HG02642 (cell line): Measurements from ENCODE around the gene LDLRAD2.
"Not testable (repeated sequence)": the region's sequence is repeated elsewhere in the genome, so short reads cannot be mapped to it uniquely, and the experiment has no call there.

Source experiments
- ATAC-seq: cut with Tn5 transposase; IDR thresholded peaks from one replicate; pipeline ENCODE4 v1.9.1; 2021; ENCODE audit warnings: mild to moderate bottlenecking; ENCODE audit not compliant: unreplicated experiment, poor library complexity

Gene LDLRAD2

DNA sequence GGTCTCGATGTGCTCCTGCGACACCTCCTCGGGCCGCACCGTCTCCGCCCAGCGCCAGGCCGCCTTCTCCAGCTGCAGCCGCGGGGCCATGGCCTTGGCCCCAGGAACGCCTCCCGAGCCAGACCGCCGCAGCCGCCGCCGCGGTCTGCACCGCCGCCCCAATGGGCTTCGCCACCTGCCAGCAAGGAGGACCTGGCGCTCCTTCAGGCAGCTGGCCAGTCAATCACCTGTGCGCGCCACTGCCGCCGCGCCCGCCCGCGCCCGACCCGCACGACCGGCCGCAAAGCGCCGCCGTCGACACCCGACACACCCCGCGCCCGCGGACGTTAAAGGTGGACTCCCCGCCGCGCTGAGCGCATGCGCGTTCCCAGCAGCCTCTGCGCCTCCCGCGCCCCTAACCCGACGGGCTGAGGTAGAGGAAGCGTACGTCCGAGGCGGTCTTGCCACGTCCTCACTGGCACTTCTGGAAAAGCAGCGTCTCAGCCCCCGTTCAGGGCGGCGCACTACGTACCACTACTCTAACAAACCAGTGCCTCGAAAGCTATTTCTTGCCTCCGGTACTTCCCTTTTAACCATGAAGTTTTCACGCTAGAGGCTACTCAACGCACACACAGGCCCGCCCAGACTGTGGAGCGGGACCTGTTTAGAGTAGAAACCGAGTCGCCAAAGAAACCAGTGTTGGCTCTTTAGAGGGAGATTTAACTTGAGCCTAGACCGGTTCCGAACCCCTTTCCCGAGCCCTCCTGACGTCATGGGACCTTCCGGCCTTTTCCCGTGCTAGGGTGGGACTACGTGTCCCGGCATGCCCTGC is 29.0 kb upstream of the LDLRAD2 start, which contains the start of gene USP48:
Gene USP48 (minus strand): TSS at position 282 of the 811 bp plus-strand sequence. CDS start 192 bp downstream, at position 90.
- peak; percentile 74 for ATAC-seq

- ATAC-seq = no peak
These were observed 28.1 kb upstream of the LDLRAD2 start for GRCh38 chr1:21783679-21784603.

DNA sequence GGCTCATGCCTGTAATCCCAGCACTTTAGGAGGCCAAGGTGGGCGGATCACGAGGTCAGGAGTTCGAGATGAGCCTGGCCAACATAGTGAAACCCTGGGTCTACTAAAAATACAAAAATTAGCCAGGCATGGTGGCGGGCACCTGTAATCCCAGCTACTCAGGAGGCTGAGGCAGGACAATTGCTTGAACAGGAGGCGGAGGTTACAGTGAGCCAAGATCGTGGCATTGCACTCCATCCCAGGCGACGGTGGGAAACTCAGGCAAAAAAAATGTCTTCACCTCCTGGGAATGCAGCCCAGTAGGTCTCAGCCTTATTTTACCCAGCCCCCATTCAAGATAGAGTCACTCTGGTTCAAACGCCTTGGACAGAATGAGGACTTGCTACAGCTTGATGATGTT is 26.3 kb upstream of the LDLRAD2 start:
- ATAC-seq = not testable (repeated sequence)

DNA sequence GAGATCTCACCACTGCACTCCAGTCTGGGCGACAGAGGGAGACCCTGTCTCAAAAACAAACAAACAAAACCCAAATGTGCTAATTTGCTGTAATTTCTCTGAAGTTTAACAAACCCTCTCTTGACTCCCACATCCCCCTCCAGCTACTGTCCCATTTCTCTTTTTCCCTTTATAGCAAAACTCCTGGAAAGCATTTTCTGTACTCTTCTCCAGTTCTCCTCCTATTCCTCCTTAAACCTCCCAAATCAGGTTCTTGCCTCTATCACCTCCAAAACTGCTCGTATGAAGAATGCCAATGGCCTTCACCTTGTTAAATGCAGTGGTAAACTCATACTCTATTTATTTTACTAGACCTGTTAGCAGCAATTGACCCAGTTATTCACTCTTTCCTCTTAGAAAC is 25.4 kb upstream of the LDLRAD2 start:
- no peak for ATAC-seq

GRCh38 chr1:21793104-21793503 is 19.0 kb upstream of the LDLRAD2 start:
- no peak for ATAC-seq

DNA sequence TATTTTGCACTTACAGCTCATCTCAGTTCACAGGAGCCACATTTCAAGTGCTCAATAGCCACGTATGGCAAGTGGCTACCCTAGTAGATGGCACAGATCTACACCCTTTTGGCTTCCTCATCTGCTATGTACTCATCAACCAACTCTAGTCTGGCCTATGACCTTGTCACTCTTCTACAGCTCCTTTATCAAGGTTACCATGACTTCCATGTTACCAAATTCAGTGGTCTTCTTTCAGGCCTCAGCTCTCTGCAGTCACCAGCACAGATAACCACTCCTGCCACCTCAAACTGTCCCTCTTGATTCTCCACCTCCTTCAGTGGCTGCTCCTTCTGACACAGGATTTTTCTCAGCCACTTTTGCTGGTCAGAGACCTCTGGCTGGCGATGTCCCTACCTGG is 17.4 kb upstream of the LDLRAD2 start:
- no peak for ATAC-seq

DNA sequence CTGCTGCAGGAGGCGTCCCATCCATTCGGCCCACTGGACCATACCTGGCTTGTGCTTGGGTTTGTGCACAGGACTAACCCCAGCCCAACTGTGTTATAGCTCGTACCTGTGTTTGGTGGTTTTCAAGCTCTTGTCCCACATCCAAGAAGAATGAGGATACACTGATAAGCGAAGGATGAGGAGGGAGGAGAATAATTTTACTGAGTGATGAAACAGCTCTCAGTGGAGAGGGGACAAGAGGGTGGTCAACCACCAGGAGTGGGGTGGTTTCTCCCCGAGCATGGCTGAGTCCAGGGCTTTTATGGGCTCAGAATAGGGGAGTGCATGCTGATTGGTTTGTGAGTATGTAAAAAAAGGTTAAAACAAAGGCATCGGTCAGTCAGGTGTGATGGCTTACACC is 17.0 kb upstream of the LDLRAD2 start:
- no peak for ATAC-seq

GRCh38 chr1:21799730-21800129 is 12.3 kb upstream of the LDLRAD2 start:
- ATAC-seq = no peak

DNA sequence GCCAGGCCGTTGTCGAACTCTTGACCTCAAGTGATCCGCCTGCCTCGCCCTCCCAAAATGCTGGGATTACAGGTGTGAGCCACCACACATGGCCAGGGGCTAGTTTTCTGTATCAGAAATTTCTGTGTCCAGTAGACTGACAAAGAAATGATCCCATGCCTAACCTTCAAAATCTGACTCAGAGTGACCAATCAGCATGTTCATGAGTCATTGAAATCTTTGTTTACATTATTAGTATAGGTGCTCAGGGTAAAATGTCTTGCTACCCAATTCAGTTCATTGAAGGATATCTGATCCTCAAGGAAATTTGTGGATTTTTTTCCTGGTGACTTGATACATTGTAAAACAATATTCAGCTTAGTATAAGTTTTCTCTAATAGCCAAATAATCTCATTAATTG is 11.0 kb upstream of the LDLRAD2 start:
- ATAC-seq = no peak

DNA sequence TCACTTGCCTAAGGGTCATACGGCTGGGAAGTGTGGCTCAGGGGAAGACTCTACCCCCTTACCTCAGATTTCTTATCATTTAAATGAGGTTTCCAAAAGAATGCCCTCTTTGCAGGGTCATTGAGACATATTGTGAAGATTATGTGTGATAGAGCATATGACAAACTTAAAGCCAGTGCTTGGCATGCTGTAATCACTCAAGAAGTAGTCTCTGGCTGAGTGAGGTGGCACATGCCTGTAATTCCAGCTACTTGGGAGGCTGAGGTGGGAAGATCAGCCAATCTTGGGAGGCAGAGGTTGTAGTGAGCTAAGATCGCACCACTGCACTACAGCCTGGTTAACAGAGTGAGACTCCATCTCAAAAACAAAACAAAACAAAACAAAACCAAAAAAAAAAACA is 7.5 kb upstream of the LDLRAD2 start:
- no peak for ATAC-seq

GRCh38 chr1:21813542-21813941 is 1.5 kb downstream of the LDLRAD2 start:
- no peak for ATAC-seq

DNA sequence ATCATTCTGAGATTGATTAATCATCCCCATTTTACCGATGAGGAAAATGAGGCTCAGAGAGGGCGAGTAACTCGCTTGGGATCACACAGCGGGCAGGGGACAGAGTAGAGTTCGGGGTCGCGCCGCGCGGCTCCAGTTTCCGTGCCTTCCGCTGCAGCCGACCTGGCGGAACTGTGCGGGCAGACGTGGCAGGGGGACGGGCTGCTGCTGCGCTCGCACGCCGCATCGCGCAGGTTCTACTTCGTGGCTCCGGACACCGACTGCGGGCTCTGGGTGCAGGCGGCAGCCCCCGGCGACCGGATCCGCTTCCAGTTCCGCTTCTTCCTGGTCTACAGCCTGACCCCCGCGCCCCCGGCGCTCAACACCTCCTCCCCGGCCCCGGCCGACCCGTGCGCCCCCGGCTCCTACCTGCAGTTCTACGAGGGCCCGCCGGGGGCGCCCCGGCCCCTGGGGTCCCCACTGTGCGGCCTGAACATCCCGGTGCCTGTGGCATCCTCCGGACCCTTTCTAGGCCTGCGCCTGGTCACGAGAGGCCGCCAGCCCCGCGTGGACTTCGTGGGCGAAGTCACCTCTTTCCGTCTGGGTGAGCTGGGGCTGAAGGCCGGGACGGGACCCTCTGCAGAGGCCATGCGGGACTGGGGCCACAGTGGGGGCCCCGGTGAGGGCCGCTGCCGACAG is 2.3 kb downstream of the LDLRAD2 start:
- peak; percentile 47 for ATAC-seq

DNA sequence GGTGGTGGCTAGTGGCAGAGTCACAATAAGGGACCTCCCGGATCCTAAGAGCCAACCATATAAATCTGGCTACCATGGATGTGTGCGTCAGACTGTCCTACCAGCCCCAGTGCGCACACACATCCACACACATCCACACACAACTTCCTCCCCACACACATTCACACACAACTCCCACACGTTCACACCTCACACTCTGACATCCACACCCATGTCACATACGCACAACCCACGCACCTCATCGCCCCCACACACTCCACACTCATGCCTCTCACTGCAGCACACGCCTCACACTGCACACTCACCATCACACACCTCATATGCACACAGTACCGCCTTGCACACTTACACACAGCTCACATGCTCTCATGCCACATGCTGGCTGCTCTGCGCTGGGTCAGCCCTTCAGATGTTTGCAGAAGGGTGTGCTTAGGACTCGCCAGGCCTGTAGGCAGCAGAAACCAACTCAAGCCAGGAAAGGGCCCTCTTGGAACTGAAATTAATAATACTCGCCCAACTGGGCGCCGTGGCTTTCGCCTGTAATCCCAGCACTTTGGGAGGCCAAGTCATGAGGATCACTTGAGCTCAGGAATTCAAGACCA is 3.0 kb downstream of the LDLRAD2 start:
- no peak for ATAC-seq

DNA sequence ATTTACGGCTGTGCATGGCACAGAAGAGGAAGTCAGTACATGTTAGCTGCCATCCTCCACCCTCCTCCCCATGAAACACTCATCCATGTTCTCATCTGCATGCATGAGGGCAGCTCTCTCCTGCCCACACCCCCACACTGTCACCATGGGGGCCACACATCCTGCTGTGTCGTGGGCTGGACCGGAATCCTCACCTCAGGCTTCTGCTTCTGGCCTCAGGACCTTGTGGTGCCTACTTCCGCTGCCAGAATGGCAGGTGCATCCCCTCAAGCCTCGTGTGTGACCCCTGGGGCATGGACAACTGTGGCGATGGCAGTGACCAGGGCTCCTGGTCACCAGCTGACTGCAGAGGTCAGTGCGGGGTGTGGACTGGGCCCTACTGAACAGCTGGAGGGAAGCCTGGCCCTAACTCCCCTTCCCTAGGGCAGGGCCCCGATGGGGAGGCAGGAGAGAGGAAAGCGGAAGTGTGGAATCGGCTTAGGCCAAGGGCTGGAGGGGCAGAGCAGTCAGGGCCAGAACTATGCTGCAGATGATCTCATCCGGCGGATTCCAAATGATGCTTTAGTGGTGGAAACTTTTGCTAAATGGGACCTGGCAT is 3.8 kb downstream of the LDLRAD2 start:
- ATAC-seq = no peak

GRCh38 chr1:21816602-21817302 is 4.7 kb downstream of the LDLRAD2 start:
- no peak for ATAC-seq

- ATAC-seq = no peak
These were observed 6.6 kb downstream of the LDLRAD2 start for GRCh38 chr1:21818656-21819055.

- no peak for ATAC-seq
These were observed 8.7 kb downstream of the LDLRAD2 start for GRCh38 chr1:21820597-21821232.

GRCh38 chr1:21821385-21822019 is 9.4 kb downstream of the LDLRAD2 start:
- no peak for ATAC-seq
